ENCODE data around the gene SLMAP.

SLMAP gene

DNA sequence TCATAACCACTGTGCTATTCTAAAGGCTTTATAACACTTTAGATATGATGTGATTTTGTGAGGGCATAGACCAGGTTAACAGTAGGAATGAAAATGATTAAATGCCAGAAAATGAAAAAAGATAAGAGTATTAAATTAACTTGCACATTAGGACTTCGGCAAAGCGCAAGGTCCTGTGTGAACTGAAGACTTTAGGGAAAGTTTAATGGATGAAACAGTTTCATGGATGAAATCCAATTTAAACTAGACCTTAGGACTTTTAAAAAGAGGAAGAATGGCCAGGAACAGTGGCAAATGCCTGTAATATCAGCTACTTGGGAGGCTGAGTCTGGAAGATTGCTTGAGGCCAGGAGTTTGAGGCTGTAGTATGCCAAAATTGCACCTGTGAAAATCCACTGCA, 8.7 kb downstream of the SLMAP start:
- DNase-seq (ENCODE audit: low read depth in 1 of 2, low spot score in 1 of 2), result no peak
- H3K27me3 ChIP-seq (ENCODE audit: insufficient read depth, poor library complexity, severe bottlenecking), result no peaks in the 10 kb centered on the region
- H3K27ac ChIP-seq (replicated peaks), result no peak overlapping the region
- no peak overlapping the region for H3K4me3 ChIP-seq (replicated peaks; ENCODE audit: insufficient read depth, low read length)
- TF ChIP-seq, protein P1, sequence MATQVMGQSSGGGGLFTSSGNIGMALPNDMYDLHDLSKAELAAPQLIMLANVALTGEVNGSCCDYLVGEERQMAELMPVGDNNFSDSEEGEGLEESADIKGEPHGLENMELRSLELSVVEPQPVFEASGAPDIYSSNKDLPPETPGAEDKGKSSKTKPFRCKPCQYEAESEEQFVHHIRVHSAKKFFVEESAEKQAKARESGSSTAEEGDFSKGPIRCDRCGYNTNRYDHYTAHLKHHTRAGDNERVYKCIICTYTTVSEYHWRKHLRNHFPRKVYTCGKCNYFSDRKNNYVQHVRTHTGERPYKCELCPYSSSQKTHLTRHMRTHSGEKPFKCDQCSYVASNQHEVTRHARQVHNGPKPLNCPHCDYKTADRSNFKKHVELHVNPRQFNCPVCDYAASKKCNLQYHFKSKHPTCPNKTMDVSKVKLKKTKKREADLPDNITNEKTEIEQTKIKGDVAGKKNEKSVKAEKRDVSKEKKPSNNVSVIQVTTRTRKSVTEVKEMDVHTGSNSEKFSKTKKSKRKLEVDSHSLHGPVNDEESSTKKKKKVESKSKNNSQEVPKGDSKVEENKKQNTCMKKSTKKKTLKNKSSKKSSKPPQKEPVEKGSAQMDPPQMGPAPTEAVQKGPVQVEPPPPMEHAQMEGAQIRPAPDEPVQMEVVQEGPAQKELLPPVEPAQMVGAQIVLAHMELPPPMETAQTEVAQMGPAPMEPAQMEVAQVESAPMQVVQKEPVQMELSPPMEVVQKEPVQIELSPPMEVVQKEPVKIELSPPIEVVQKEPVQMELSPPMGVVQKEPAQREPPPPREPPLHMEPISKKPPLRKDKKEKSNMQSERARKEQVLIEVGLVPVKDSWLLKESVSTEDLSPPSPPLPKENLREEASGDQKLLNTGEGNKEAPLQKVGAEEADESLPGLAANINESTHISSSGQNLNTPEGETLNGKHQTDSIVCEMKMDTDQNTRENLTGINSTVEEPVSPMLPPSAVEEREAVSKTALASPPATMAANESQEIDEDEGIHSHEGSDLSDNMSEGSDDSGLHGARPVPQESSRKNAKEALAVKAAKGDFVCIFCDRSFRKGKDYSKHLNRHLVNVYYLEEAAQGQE (IDR thresholded peaks at IDR 0.05; ENCODE audit: insufficient replicate concordance, low read depth), result no peak
- no peak for TF ChIP-seq POLR2AphosphoS5 (IDR thresholded peaks at IDR 0.05; ENCODE audit: low read depth)

DNA sequence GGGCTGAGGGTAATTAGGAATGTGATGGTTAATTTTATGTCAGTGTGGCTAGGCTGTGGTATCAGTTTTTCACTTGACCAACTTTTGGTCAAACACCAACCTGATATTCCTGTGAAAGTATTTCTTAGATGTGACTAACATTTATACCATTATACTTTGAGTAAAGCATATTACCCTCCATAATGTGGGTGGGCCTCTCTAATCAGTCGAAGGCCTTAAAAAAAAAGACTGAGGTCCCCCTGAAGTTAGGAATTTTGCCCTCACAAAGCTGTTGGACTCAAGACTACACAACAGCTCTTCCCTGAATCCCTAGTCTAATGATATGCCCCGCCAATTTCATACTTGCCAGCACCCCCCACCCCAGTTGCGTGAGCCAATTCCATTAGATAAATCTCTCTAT, 12.5 kb downstream of the SLMAP start:
- Histone ChIP-seq H3K27me3 (ENCODE audit: insufficient read depth, poor library complexity, severe bottlenecking) (no peaks in the 10 kb centered on the region), H3K4me3 (replicated peaks; ENCODE audit: insufficient read depth, low read length) (no peak overlapping the region), H3K27ac (replicated peaks) (no peak overlapping the region)
- TF ChIP-seq, protein P1 (IDR thresholded peaks at IDR 0.05; ENCODE audit: insufficient replicate concordance, low read depth), result no peak
- no peak for TF ChIP-seq SPI1 (IDR thresholded peaks at IDR 0.05; ENCODE audit: borderline replicate concordance, low read depth)
- TF ChIP-seq POLR2AphosphoS5 (IDR thresholded peaks at IDR 0.05; ENCODE audit: low read depth), result no peak
- TF ChIP-seq, protein P2, sequence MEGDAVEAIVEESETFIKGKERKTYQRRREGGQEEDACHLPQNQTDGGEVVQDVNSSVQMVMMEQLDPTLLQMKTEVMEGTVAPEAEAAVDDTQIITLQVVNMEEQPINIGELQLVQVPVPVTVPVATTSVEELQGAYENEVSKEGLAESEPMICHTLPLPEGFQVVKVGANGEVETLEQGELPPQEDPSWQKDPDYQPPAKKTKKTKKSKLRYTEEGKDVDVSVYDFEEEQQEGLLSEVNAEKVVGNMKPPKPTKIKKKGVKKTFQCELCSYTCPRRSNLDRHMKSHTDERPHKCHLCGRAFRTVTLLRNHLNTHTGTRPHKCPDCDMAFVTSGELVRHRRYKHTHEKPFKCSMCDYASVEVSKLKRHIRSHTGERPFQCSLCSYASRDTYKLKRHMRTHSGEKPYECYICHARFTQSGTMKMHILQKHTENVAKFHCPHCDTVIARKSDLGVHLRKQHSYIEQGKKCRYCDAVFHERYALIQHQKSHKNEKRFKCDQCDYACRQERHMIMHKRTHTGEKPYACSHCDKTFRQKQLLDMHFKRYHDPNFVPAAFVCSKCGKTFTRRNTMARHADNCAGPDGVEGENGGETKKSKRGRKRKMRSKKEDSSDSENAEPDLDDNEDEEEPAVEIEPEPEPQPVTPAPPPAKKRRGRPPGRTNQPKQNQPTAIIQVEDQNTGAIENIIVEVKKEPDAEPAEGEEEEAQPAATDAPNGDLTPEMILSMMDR (IDR thresholded peaks at IDR 0.05; ENCODE audit: insufficient read depth, low read length), result no peak
- no peak for TF ChIP-seq GABPA (IDR thresholded peaks at IDR 0.05; ENCODE audit: low read depth)
- DNase-seq (ENCODE audit: low read depth in 1 of 2, low spot score in 1 of 2), result no peak

DNA sequence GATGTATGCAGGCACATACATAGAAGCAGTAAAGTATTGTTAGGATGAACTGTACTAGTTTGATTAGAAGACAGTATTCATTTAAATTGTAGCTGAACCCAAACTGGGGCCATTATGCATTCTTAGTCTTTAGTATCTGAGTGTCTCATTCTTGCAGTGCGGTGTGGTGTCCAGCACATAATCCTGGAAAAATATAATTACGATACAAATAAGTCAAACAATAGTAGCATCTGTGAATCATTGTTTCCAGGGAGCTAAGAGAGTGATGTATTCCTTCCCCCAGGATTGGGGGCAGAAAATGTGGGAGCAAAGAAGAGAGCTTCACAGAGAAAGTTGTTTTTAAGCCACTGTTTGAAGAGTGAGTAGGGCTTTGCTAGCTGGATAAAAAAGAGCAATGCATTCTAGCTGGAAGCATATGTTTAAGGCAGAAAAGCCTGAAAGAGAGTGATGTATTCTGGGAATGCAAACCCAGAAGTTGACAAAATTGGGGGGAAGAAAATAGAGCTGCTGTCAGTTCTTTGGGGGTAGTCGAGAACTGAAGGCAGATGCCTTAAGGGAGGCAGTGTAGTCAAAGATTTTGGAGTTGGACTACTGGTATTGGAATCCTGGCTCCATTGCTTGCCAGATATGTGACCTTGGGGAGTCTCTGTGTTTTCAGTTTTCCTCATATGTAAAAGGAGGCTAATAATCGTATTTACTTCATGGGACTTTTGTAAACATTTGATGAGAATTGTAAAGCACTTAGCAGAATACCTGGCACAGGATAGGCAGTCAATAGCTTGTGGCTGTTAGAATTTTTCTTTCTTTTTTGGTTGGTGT, 14.1 kb downstream of the SLMAP start:
- Histone ChIP-seq H3K27ac (replicated peaks) (no peak overlapping the region), H3K4me3 (replicated peaks; ENCODE audit: insufficient read depth, low read length) (no peak overlapping the region), H3K27me3 (ENCODE audit: insufficient read depth, poor library complexity, severe bottlenecking) (no peaks in the 10 kb centered on the region)
- DNase-seq (ENCODE audit: low read depth in 1 of 2, low spot score in 1 of 2), result no peak
- TF ChIP-seq GABPA (IDR thresholded peaks at IDR 0.05; ENCODE audit: low read depth), result no peak
- TF ChIP-seq, protein P2 (IDR thresholded peaks at IDR 0.05; ENCODE audit: insufficient read depth, low read length), result no peak
- no peak for TF ChIP-seq POLR2AphosphoS5 (IDR thresholded peaks at IDR 0.05; ENCODE audit: low read depth)
- TF ChIP-seq, protein P1 (IDR thresholded peaks at IDR 0.05; ENCODE audit: insufficient replicate concordance, low read depth), result no peak
- no peak for TF ChIP-seq SPI1 (IDR thresholded peaks at IDR 0.05; ENCODE audit: borderline replicate concordance, low read depth)

Measured in HL-60 (cell line).